HG02763 (cell line): ENCODE results near the gene ELOB.

Source experiments
- ATAC-seq: cut with Tn5 transposase; IDR thresholded peaks from one replicate; pipeline ENCODE4 v1.9.1; 2021; ENCODE audit warnings: mild to moderate bottlenecking, moderate library complexity; ENCODE audit not compliant: unreplicated experiment

The ELOB gene

GRCh38 chr16:2777231-2777902, at the start of gene ELOB:
TSS of gene ELOB (minus strand) at chr16:2777280. CDS start at chr16:2777239, 41 bp downstream.
- ATAC-seq, result peak; percentile 77

- no peak for ATAC-seq
Observed at GRCh38 chr16:2825906-2826305, 48.8 kb upstream of the ELOB start.

- no peak for ATAC-seq
Observed at GRCh38 chr16:2825049-2825742, 48.1 kb upstream of the ELOB start.

- ATAC-seq, result no peak
Observed at GRCh38 chr16:2824626-2825025, 47.5 kb upstream of the ELOB start.

GRCh38 chr16:2822496-2822895, 45.4 kb upstream of the ELOB start:
- no peak for ATAC-seq

GRCh38 chr16:2822158-2822495, 45.0 kb upstream of the ELOB start:
- no peak for ATAC-seq

- ATAC-seq, result no peak
Observed at GRCh38 chr16:2821487-2822157, 44.5 kb upstream of the ELOB start.

- ATAC-seq, result no peak
Observed at GRCh38 chr16:2820836-2821486, 43.9 kb upstream of the ELOB start.

- no peak for ATAC-seq
Observed at GRCh38 chr16:2819939-2820835, 43.1 kb upstream of the ELOB start.

GRCh38 chr16:2819179-2819938, 42.3 kb upstream of the ELOB start:
- no peak for ATAC-seq

GRCh38 chr16:2818272-2818876, 41.3 kb upstream of the ELOB start:
- no peak for ATAC-seq

GRCh38 chr16:2817340-2818271, 40.5 kb upstream of the ELOB start:
- ATAC-seq, result no peak

GRCh38 chr16:2816751-2817339, 39.8 kb upstream of the ELOB start, which contains the start of gene PRSS21:
TSS of gene PRSS21 (plus strand) at chr16:2817237. CDS start at chr16:2817269, 32 bp downstream.
- no peak for ATAC-seq

- ATAC-seq, result no peak
Observed at GRCh38 chr16:2815299-2815771, 38.3 kb upstream of the ELOB start.

- no peak for ATAC-seq
Observed at GRCh38 chr16:2814551-2815298, 37.6 kb upstream of the ELOB start.

GRCh38 chr16:2813771-2814221, 36.7 kb upstream of the ELOB start:
- no peak for ATAC-seq
